Fibroblast of lung (primary cell): ENCODE data around the gene DAB1.

ENCODE experiments used
- CTCF ChIP-seq, 2 donors: IDR thresholded peaks in 1 of 2; conservative IDR thresholded peaks in 1 of 2; 1 replicate in 1 of 2; 2 replicates in 1 of 2; pipeline ENCODE4 v1.5.1; 2011 to 2012; ENCODE audit warnings: low read length in 2 of 2, control low read depth in 1 of 2, inconsistent platforms in 1 of 2, low read depth in 1 of 2, mild to moderate bottlenecking in 1 of 2
- EZH2 ChIP-seq: IDR thresholded peaks from 2 replicates; pipeline ENCODE4 v1.5.1; 2012; ENCODE audit warnings: low read length, control low read depth, mild to moderate bottlenecking; ENCODE audit errors: missing control alignments

DNA sequence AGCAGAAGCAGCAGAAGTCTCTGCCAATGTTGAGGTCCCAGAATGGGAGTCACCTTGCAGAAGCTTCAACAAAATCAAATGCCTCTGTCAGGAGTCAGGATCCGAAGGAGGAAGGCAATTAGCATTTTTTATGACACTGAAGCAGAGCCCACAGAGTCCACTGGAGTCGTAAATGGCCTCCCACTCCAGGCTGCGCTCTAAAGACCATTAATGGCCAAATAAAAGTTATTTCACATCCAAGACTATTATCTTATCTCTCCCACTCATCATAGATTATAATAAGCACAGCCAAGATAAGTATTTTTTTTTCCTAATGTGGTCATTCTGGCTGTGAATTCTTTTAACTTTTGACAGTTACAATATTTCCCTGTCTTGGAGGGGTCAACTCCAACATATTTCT, 267.0 kb downstream of the DAB1 start:
- TF ChIP-seq CTCF (conservative IDR thresholded peaks at IDR 0.05 in 1 of 2, IDR thresholded peaks at IDR 0.05 in 1 of 2; ENCODE audit: low read depth in 1 of 2, low read length in 2 of 2) (no peak), EZH2 (no peak)
